Hippocampal formation (tissue), 2 donors: ENCODE results near the gene PPCS.
A peak's percentile ranks its signal among the peaks of the same experiment; 100 is the strongest.

Experiments
- DNase-seq, 2 donors: peaks; one replicate each; lab custom pipeline; 2025; lab: John Stamatoyannopoulos, UW

Gene PPCS

GRCh38 chr1:42456010-42456753 is at the start of gene PPCS, which contains the start of gene ZMYND12:
TSS of gene PPCS (plus strand) at chr1:42456543. CDS start at chr1:42456566, 23 bp downstream.
TSS of gene ZMYND12 (minus strand) at chr1:42456022. CDS start at chr1:42455997, 25 bp downstream.
- peak; percentile 60 to 79 for DNase-seq

GRCh38 chr1:42414551-42415496 is 41.5 kb upstream of the PPCS start:
- no peak for DNase-seq

- no peak for DNase-seq
Observed at GRCh38 chr1:42417166-42417565, 39.2 kb upstream of the PPCS start.

DNA sequence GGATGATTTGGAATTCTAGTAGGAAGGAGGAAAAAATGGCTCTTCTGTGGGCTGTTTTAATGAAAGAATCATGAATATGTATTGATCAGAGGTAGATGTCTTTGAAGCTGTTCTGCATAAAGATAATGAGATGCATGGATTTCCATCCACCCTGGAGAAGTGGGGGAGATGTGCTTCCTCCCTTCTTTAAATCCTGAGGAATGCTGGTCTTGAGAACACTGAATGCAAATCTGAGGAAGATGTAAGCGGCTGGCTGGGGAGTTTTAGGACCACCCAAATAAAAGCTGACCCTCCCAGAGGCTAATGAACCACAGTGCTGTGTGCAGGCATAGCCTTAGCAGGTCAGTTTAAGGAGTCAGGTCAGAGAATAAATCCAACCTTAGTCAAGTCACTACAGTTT is 37.8 kb upstream of the PPCS start:
- no peak for DNase-seq

DNA sequence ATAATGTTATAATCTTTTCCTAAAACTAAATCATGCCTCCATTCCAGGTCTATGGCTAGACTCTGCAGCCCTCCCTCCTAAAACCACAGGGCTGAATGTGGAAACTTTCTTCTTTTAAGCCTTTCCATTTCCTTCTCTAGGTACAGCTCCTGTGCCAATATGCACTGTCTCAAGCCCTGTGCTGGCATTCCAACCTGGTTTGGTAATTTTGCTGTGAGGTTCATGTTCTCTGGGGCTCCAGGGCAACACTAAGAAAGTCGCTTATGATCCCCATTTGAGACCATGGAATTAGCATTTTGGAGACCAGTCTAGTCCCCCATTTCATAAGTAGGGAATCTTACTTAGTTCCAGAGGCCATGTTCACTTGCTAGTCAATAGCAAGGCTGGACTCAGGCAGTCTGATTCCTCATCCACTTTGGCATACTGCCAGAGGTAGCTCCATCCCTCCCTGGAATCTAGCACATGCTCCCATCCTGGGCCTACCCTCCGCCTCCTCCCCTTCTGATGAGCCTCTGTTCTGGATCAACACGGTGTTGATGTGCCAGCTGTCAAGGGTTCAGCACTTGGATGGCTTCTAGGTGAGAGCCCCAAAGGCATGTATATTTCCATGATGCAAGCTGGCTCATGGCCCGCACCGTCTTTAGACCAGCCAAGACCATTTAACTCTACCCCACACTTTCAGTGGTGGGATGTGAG is 37.1 kb upstream of the PPCS start:
- no peak for DNase-seq

DNA sequence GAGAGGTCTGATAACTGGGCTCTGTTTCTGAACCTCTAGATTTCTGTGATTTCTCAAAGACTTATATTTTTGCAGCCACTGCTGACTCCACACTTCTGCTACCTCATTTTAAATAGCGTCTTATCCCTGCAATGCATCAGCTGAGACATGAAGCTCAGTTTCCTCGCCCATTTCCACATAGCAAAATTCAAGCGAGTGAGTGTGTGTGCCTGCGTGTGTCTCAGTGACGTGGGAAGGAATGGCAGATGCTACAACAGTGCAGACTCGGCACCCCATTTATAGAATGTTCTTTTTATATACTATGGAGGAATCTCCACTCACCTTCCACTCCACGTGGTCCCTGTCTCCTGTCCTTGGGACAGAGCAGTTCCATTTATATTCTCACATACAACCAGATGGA is 36.2 kb upstream of the PPCS start:
- peak in 1 of 2 donors; percentile 6 for DNase-seq

DNA sequence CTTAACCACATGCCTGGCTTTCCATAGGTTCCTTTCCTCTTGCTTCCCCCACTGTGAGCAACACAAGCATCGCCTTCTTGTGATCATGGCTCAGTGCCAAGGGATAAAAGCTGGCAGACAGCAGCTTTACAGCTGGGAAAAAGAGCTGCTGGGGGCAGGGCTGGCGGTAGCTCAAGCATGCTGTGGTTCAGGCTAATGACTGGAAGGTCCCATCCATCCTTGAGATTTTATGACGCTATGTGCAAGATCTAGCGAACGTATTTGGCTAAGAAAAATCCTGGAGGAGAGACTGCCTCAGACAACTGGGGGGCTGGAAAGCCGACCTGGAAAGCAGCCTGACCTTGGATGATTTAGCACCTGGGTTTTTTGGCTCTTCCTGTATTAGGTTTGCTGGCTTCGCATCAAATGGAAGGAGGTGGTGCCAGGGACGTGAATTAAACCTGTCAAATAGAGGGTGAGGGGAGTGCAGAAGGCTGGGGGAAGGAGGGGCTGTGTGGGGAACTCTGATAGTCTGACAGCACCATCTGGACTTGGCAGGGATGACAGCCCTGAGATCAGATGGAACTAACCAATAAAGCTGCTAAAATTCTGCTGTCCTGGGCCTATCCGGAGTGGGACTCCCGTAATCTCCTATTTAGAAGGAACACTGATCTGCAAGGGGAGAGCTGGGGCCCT is 35.3 kb upstream of the PPCS start:
- DNase-seq: peak in 1 of 2 donors; percentile 21

GRCh38 chr1:42422737-42423136 is 33.6 kb upstream of the PPCS start:
- DNase-seq: no peak

DNA sequence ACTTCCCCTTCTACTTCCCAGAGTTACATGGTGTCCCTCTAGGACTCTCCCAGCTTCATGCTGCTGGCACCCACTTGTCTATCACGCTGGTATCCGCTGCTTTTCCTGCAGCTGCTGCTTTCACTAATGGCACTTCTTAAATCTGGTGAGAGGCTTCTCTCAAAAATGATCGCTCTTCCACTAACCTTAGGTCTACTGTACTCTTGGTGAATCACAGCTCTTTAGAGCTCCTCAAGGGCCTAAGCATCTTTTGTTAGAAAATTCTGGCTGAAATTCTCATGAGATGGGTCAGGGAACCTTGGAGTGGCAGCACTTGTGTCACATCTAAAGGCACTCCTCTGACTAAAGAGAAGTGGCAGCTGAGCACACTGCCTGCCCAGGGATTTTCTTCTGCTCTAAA is 32.7 kb upstream of the PPCS start:
- no peak for DNase-seq

DNA sequence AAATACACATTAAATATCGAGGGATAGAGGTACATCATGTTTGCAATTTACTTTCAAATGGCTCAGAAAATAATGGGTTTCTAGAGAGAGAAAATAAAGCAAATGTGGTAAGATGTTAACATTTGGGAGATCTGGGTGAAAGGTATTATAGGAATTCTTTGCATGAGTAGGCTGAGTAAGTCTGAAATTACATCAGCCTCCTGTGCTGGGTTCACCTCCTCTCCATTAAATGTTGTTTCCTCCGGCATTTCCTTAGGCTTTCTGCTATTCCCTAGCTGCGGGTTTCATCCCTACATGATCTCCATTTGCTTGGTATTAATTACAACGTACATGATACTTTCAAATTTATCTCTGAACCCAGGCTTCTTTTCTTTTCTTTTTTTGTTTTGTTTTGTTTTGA is 32.1 kb upstream of the PPCS start:
- no peak for DNase-seq

DNA sequence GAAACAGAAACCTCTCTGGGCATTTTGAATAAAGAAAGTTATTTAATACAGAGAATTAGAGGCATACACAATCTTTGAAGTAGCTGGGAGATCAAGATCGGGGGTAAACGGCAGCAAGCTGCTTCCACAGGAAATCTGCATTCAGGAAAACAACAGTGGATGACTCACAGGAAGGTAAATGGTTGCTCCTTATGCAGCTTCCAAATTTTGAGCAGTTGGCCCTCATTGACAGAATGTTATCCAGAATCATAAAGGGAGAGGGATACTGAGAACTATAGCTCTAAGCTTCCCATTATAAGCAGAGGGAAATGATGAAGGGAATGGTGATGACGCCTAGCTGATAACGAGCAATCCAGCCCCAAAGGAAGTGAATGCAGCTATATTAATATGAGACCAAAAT is 29.1 kb upstream of the PPCS start:
- no peak for DNase-seq

GRCh38 chr1:42429603-42430002 is 26.7 kb upstream of the PPCS start:
- no peak for DNase-seq

- no peak for DNase-seq
Observed at GRCh38 chr1:42430286-42431135, 25.8 kb upstream of the PPCS start.

DNA sequence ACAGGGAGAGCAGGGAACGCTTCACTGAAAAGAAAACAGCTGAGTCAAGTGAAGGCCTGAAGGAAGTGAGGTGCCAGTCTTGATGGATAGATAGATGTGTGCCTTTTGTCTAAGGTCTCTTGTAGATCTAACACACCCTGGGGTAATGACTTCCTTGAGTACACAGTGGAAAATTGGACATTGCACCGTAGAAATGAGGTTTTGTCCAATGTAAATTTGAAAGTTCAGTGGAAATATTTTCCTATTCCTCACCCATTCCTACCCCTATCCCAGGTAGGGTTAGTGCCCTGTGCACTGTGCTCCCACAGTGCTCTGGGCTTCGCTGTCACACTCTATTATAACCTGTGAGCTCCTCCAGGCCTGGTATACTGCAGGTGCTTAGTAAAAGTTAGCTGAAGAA is 24.8 kb upstream of the PPCS start:
- DNase-seq: no peak

GRCh38 chr1:42432714-42433113 is 23.6 kb upstream of the PPCS start:
- no peak for DNase-seq

DNA sequence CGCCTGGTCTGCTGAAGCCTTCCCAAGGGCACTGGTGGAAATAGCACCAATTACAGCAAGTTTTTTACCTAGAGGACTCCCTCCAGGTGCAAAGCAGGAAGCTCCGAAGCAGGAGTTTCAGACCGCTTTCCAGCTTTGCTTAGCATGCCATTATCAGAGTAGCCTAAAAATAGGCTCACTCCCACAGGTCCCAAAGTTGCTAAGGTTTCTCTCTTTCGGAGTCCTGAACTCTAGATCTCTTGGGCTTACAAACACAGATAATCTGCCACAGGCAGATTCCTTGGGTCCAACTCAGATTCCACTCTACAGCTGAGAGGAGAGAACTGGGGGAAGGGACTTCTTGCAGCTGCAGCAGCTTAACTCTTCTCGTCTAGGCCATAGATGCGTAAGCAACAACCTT is 23.0 kb upstream of the PPCS start:
- DNase-seq: no peak

DNA sequence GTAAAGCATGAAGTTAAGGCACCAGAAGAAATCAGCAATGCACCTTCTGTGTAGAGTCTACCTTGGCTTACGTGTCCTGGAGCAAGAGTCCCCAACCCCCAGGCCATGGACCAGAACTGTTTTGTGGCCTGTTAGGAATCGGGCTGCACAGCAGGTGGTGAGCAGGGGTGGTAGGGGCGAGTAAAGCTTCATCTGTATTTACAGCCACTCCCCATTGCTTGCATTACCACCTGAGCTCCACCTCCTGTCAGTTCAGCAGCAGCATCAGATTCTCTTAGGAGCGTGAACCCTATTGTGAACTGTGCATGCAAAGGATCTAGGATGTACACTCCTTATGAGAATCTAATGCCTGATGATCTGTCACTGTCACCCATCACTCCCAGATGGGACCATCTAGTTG is 22.0 kb upstream of the PPCS start:
- no peak for DNase-seq

- DNase-seq: no peak
Observed at GRCh38 chr1:42439940-42440339, 16.4 kb upstream of the PPCS start.

DNA sequence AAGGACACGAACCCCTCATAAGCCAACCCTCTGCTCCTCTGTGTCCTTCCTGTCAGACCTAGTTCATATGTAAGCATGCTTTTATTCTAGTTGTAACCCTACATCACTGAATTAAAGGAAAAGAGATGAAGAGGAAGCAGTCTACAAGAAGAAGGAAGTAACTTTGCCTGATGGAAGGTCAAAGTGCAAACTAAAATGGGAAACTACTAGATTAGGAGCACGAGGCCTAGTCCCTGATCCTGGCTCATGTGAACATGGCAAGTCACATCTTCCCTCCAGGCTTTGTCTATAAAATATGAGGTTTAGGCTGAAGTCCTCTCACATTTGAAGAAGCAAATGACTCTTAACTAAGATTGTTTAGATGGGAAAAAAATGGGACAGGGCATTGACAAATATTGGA is 13.7 kb upstream of the PPCS start:
- DNase-seq: no peak

- DNase-seq: no peak
Observed at GRCh38 chr1:42449256-42449655, 7.1 kb upstream of the PPCS start.

DNA sequence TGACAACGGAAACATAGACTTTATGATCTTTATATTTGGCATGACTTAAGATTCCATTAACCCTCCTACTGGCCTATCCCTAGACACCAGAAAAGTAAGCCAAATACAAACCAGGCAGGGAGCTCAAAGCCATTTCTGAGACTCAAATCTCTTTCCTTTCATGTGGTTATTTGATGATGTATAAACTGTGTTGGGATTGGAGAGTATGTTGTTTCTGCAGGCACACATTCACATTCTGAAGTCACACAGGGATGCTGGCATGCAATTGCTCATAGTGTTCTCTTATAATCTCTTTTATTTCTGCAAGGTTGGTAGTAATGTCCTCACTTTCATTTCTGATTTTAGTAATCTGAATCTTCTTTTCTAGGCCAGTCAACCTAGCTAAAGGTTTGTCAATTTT is 6.3 kb upstream of the PPCS start:
- DNase-seq: no peak
